WTC11 (cell line): ENCODE data around the gene COPZ1.

Experiments
- ETV6 ChIP-seq: sonication (generic); formaldehyde crosslinking; IDR thresholded peaks from 2 replicates; pipeline ENCODE4 v1.8.1; 2022; ENCODE audit warnings: mild to moderate bottlenecking, missing genetic modification reagents
- FOXP1 ChIP-seq: sonication (generic); formaldehyde crosslinking; IDR thresholded peaks from 2 replicates; pipeline ENCODE4 v1.8.0; 2022; ENCODE audit warnings: missing genetic modification reagents, mild to moderate bottlenecking, moderate library complexity, borderline replicate concordance
- NFE2L1 ChIP-seq: sonication (generic); formaldehyde crosslinking; IDR thresholded peaks from 2 replicates; pipeline ENCODE4 v1.8.1; 2023; ENCODE audit warnings: missing genetic modification reagents
- NR1H2 ChIP-seq: sonication (generic); formaldehyde crosslinking; IDR thresholded peaks from 2 replicates; pipeline ENCODE4 v1.9.0; 2021; ENCODE audit warnings: mild to moderate bottlenecking, moderate library complexity, missing genetic modification reagents
- RELA ChIP-seq: sonication (generic); formaldehyde crosslinking; IDR thresholded peaks from 2 replicates; pipeline ENCODE4 v1.8.1; 2022; ENCODE audit warnings: missing genetic modification reagents, mild to moderate bottlenecking, borderline replicate concordance
- TCF7 ChIP-seq: sonication (generic); formaldehyde crosslinking; IDR thresholded peaks from 2 replicates; pipeline ENCODE4 v1.8.0; 2022; ENCODE audit warnings: mild to moderate bottlenecking, low read depth, missing genetic modification reagents, moderate library complexity
- ZNF232 ChIP-seq: sonication (generic); formaldehyde crosslinking; IDR thresholded peaks from 2 replicates; pipeline ENCODE4 v1.8.0; 2022; ENCODE audit warnings: mild to moderate bottlenecking, missing genetic modification reagents
- TF ChIP-seq, protein P1 (sequence below): fragments of 200-600 bp; IDR thresholded peaks from 2 replicates; pipeline ENCODE4 v1.8.0; 2022; ENCODE audit warnings: antibody characterized with exemption
- TF ChIP-seq, protein P2 (sequence below): sonication (generic); formaldehyde crosslinking; IDR thresholded peaks from 2 replicates; pipeline ENCODE4 v1.8.0; 2022; ENCODE audit warnings: mild to moderate bottlenecking, missing genetic modification reagents
- TF ChIP-seq, protein P3 (sequence below): sonication (generic); formaldehyde crosslinking; IDR thresholded peaks from 2 replicates; pipeline ENCODE4 v1.8.0; 2022; ENCODE audit warnings: mild to moderate bottlenecking, missing genetic modification reagents
- TF ChIP-seq, protein P4 (sequence below): sonication (generic); formaldehyde crosslinking; IDR thresholded peaks from 2 replicates; pipeline ENCODE4 v1.8.0; 2022; ENCODE audit warnings: mild to moderate bottlenecking, missing genetic modification reagents
- TF ChIP-seq, protein P5 (sequence below): sonication (generic); formaldehyde crosslinking; IDR thresholded peaks from 2 replicates; pipeline ENCODE4 v1.8.1; 2022; ENCODE audit warnings: missing genetic modification reagents, borderline replicate concordance
- TF ChIP-seq, protein P6 (sequence below): sonication (generic); formaldehyde crosslinking; IDR thresholded peaks from 2 replicates; pipeline ENCODE4 v1.8.0; 2022; ENCODE audit warnings: missing genetic modification reagents
- TF ChIP-seq, protein P7 (sequence below): sonication (generic); formaldehyde crosslinking; conservative IDR thresholded peaks from 2 replicates; pipeline ENCODE4 v1.8.1; 2023; ENCODE audit warnings: mild to moderate bottlenecking, low read depth, missing genetic modification reagents, moderate library complexity

DNA sequence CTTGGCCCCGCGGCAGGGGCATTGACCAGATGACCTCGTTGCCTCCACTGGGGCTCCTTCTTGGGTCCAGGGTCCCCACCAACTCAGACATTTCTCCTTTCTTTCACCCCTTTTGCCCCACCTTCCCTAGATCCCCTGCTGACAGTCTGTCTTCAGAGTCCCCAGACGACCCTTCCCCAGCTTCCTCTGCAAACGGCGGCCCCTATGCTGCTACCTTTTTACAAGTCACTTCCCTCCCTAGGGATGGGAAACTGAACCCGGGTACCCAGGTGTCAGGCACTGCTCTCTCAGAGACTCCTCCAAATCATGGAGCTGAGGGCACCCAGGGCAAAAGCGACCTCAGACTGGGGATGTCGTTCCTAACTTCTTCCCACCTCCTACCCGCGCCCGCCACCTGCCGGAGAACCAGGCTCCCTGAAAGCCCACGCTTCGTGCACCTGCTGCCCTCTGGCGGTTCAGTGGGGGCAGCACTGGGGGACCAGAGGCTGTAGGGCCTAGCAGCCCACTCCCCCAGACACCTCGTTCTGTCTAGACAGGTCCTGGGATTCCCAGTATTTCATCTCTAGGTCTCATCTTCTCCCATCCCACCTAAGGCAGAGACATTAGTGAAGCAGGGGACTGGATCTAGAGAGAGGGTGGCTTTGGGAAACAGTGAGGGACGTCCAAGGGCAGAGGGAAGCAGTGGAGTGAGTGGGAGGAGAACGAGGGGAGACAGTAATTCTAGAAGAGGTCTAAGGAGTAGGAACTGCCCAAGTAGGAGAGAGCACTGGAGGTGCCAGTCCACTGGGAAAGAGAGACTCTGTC is 54.7 kb downstream of the COPZ1 start:
- TF ChIP-seq, protein P1, sequence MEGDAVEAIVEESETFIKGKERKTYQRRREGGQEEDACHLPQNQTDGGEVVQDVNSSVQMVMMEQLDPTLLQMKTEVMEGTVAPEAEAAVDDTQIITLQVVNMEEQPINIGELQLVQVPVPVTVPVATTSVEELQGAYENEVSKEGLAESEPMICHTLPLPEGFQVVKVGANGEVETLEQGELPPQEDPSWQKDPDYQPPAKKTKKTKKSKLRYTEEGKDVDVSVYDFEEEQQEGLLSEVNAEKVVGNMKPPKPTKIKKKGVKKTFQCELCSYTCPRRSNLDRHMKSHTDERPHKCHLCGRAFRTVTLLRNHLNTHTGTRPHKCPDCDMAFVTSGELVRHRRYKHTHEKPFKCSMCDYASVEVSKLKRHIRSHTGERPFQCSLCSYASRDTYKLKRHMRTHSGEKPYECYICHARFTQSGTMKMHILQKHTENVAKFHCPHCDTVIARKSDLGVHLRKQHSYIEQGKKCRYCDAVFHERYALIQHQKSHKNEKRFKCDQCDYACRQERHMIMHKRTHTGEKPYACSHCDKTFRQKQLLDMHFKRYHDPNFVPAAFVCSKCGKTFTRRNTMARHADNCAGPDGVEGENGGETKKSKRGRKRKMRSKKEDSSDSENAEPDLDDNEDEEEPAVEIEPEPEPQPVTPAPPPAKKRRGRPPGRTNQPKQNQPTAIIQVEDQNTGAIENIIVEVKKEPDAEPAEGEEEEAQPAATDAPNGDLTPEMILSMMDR = peak; percentile 98
- TF ChIP-seq, protein P2, sequence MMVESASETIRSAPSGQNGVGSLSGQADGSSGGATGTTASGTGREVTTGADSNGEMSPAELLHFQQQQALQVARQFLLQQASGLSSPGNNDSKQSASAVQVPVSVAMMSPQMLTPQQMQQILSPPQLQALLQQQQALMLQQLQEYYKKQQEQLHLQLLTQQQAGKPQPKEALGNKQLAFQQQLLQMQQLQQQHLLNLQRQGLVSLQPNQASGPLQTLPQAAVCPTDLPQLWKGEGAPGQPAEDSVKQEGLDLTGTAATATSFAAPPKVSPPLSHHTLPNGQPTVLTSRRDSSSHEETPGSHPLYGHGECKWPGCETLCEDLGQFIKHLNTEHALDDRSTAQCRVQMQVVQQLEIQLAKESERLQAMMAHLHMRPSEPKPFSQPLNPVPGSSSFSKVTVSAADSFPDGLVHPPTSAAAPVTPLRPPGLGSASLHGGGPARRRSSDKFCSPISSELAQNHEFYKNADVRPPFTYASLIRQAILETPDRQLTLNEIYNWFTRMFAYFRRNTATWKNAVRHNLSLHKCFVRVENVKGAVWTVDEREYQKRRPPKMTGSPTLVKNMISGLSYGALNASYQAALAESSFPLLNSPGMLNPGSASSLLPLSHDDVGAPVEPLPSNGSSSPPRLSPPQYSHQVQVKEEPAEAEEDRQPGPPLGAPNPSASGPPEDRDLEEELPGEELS (CRISPR knock-in tag) = no peak
- TF ChIP-seq, protein P3, sequence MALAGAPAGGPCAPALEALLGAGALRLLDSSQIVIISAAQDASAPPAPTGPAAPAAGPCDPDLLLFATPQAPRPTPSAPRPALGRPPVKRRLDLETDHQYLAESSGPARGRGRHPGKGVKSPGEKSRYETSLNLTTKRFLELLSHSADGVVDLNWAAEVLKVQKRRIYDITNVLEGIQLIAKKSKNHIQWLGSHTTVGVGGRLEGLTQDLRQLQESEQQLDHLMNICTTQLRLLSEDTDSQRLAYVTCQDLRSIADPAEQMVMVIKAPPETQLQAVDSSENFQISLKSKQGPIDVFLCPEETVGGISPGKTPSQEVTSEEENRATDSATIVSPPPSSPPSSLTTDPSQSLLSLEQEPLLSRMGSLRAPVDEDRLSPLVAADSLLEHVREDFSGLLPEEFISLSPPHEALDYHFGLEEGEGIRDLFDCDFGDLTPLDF (CRISPR knock-in tag) = no peak
- TF ChIP-seq NR1H2 (CRISPR knock-in tag) (no peak), FOXP1 (no peak), NFE2L1 (CRISPR knock-in tag) (no peak), TCF7 (no peak), ETV6 (CRISPR knock-in tag) (peak; percentile 78), ZNF232 (CRISPR knock-in tag) (no peak), RELA (CRISPR knock-in tag) (no peak)
- TF ChIP-seq, protein P4, sequence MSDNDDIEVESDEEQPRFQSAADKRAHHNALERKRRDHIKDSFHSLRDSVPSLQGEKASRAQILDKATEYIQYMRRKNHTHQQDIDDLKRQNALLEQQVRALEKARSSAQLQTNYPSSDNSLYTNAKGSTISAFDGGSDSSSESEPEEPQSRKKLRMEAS = 0 out of 2 replicates have a peak, but pooled peaks have one; percentile 14
- TF ChIP-seq, protein P5, sequence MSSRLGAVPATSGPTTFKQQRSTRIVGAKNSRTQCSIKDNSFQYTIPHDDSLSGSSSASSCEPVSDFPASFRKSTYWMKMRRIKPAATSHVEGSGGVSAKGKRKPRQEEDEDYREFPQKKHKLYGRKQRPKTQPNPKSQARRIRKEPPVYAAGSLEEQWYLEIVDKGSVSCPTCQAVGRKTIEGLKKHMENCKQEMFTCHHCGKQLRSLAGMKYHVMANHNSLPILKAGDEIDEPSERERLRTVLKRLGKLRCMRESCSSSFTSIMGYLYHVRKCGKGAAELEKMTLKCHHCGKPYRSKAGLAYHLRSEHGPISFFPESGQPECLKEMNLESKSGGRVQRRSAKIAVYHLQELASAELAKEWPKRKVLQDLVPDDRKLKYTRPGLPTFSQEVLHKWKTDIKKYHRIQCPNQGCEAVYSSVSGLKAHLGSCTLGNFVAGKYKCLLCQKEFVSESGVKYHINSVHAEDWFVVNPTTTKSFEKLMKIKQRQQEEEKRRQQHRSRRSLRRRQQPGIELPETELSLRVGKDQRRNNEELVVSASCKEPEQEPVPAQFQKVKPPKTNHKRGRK (CRISPR knock-in tag) = no peak
- TF ChIP-seq, protein P6, sequence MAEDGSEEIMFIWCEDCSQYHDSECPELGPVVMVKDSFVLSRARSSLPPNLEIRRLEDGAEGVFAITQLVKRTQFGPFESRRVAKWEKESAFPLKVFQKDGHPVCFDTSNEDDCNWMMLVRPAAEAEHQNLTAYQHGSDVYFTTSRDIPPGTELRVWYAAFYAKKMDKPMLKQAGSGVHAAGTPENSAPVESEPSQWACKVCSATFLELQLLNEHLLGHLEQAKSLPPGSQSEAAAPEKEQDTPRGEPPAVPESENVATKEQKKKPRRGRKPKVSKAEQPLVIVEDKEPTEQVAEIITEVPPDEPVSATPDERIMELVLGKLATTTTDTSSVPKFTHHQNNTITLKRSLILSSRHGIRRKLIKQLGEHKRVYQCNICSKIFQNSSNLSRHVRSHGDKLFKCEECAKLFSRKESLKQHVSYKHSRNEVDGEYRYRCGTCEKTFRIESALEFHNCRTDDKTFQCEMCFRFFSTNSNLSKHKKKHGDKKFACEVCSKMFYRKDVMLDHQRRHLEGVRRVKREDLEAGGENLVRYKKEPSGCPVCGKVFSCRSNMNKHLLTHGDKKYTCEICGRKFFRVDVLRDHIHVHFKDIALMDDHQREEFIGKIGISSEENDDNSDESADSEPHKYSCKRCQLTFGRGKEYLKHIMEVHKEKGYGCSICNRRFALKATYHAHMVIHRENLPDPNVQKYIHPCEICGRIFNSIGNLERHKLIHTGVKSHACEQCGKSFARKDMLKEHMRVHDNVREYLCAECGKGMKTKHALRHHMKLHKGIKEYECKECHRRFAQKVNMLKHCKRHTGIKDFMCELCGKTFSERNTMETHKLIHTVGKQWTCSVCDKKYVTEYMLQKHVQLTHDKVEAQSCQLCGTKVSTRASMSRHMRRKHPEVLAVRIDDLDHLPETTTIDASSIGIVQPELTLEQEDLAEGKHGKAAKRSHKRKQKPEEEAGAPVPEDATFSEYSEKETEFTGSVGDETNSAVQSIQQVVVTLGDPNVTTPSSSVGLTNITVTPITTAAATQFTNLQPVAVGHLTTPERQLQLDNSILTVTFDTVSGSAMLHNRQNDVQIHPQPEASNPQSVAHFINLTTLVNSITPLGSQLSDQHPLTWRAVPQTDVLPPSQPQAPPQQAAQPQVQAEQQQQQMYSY = peak; percentile 60
- TF ChIP-seq, protein P7, sequence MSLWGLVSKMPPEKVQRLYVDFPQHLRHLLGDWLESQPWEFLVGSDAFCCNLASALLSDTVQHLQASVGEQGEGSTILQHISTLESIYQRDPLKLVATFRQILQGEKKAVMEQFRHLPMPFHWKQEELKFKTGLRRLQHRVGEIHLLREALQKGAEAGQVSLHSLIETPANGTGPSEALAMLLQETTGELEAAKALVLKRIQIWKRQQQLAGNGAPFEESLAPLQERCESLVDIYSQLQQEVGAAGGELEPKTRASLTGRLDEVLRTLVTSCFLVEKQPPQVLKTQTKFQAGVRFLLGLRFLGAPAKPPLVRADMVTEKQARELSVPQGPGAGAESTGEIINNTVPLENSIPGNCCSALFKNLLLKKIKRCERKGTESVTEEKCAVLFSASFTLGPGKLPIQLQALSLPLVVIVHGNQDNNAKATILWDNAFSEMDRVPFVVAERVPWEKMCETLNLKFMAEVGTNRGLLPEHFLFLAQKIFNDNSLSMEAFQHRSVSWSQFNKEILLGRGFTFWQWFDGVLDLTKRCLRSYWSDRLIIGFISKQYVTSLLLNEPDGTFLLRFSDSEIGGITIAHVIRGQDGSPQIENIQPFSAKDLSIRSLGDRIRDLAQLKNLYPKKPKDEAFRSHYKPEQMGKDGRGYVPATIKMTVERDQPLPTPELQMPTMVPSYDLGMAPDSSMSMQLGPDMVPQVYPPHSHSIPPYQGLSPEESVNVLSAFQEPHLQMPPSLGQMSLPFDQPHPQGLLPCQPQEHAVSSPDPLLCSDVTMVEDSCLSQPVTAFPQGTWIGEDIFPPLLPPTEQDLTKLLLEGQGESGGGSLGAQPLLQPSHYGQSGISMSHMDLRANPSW = no peak
